Esophagus squamous epithelium (tissue), 5 donors: ENCODE results near the gene AK8. TPM values are rescaled to one million over a fixed set of nuclear protein-coding genes. Genes with fewer than 3 reads are reported as not detected.

Experiments
- DNase-seq: peaks from one replicate; lab custom pipeline; 2025; lab: John Stamatoyannopoulos, UW
- H3K27ac ChIP-seq, 4 donors: fragments of 200-600 bp; sonication (generic); one replicate each; pipeline ENCODE4 v1.5.1; 2016 to 2019; ENCODE audit warnings: mild to moderate bottlenecking in 1 of 4
- H3K27me3 ChIP-seq, 4 donors: fragments of 200-600 bp; sonication (generic); 1 replicate in 3 of 4; 2 replicates in 1 of 4; pipeline versions ENCODE4 v1.5.1 to v1.6.0; 2017 to 2021; ENCODE audit warnings: antibody characterized with exemption in 1 of 4
- H3K36me3 ChIP-seq, 3 donors: fragments of 200-600 bp; sonication (generic); one replicate each; pipeline ENCODE4 v1.5.1; 2016 to 2019
- H3K4me1 ChIP-seq, 3 donors: fragments of 200-600 bp; sonication (generic); one replicate each; pipeline ENCODE4 v1.5.1; 2017 to 2019
- H3K4me3 ChIP-seq, 4 donors: fragments of 200-600 bp; sonication (generic); 1 replicate in 3 of 4; 2 replicates in 1 of 4; pipeline ENCODE4 v1.5.1; 2016 to 2019; ENCODE audit warnings: mild to moderate bottlenecking in 2 of 4, moderate library complexity in 1 of 4
- H3K9me3 ChIP-seq, 3 donors: fragments of 200-600 bp; sonication (generic); one replicate each; pipeline ENCODE4 v1.5.1; 2016 to 2019
- POLR2A ChIP-seq, 4 donors: fragments of 450-650 bp; IDR thresholded peaks; one replicate each; pipeline ENCODE4 v1.6.1; 2017; ENCODE audit warnings: antibody characterized with exemption in 4 of 4, mild to moderate bottlenecking in 4 of 4, moderate library complexity in 3 of 4
- WGBS, 2 donors: methylation state at CpG; one replicate each; pipeline ENCODE4 v1.1.5; 2018; 5-methylcytosine and 5-hydroxymethylcytosine counted together
- intact Hi-C: fragments of 100-400 bp; cut with DNase I; formaldehyde crosslinking; loops from one replicate; pipeline ENCODE4 v1.15.0; 2022
- total RNA-seq, 4 donors: library from RNA; depleted of rRNA; stranded (reverse); fragments of >200 nt; gene quantifications; one replicate each; pipeline ENCODE4 v1.1.0, GENCODE V29; 2016
- TF ChIP-seq, protein P1 (sequence below), 6 experiments: fragments of 450-650 bp in 4 of 6; fragments of 200-600 bp in 2 of 6; sonication (generic) in 2 of 6; IDR thresholded peaks; one replicate each; pipeline ENCODE4 v1.5.1; 2016 to 2019; ENCODE audit warnings: antibody characterized with exemption in 6 of 6, mild to moderate bottlenecking in 4 of 6, moderate library complexity in 4 of 6
- donor health status: DM: yes; HTN: yes; CAD: no.

Gene AK8
- total RNA-seq, 4 donors from 2014 or later: 0.38 to 1.1 (median 0.48) TPM; not detected in 1

DNA sequence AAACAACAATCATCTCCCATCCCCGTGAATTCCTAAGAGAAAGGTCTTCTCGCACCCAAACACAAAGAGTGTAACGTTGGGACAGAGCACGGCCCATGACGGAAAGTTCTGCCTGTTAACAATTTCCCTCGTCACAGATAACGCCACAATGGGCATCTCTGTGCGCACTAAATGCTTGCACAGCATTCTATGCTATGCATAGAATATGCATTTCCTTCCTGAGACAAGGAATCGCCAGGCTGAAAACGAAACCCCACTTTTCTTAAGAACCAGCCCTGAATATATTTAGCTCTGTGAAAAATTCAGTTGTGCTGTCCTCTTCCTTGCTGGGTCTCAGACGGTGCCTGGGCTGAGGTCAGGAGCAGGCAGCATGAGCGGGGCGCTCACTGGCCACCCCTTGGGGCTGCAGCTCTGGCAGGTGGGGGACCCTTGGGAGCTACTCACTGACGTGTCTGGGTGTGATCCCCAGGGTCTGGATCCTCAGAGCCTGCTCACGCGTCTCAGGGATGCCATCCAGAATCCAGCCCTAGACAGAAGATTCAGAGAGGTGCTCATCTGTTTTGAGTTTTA is 49.8 kb downstream of the AK8 start:
- intact Hi-C loops: no loop called here
- Histone ChIP-seq H3K27ac (no peak overlapping the region), H3K4me1 (peaks cover 0 to 12% (median 8%) of the 10 kb centered on the region in 3 donors), H3K4me3 (no peak overlapping the region), H3K27me3 (peaks cover 0 to 43% (median 0%) of the 10 kb centered on the region in 4 donors), H3K9me3 (no peaks in the 10 kb centered on the region), H3K36me3 (no peaks in the 10 kb centered on the region)
- DNase-seq: no peak
- WGBS, 2 donors: 80 to 87% methylated on average over 13 to 16 of the region's 16 CpGs
- no peak for TF ChIP-seq POLR2A (IDR thresholded peaks at IDR 0.05)
- TF ChIP-seq, protein P1, sequence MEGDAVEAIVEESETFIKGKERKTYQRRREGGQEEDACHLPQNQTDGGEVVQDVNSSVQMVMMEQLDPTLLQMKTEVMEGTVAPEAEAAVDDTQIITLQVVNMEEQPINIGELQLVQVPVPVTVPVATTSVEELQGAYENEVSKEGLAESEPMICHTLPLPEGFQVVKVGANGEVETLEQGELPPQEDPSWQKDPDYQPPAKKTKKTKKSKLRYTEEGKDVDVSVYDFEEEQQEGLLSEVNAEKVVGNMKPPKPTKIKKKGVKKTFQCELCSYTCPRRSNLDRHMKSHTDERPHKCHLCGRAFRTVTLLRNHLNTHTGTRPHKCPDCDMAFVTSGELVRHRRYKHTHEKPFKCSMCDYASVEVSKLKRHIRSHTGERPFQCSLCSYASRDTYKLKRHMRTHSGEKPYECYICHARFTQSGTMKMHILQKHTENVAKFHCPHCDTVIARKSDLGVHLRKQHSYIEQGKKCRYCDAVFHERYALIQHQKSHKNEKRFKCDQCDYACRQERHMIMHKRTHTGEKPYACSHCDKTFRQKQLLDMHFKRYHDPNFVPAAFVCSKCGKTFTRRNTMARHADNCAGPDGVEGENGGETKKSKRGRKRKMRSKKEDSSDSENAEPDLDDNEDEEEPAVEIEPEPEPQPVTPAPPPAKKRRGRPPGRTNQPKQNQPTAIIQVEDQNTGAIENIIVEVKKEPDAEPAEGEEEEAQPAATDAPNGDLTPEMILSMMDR (IDR thresholded peaks at IDR 0.05): no peak

DNA sequence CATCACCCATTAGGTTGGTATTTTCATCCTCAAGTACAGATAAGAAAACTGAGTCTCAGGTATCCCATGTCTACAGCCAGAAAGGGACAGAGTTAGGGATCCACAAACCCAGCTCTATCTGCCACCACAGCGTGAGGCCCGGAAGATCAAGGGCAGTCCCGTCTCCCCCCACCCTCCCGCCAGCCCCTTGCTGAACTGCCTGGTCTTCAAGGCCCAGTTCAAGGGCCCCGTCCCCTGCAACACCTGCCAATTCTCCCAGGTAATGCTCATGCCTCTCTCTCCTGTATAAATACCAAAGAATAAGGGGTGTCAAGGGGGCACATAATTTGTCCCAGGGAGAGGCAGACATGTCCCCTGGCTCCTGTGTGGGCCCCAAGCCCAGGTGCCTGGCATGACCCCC is 50.7 kb downstream of the AK8 start:
- Histone ChIP-seq H3K27me3 (peaks cover 0 to 45% (median 0%) of the 10 kb centered on the region in 4 donors), H3K36me3 (no peaks in the 10 kb centered on the region), H3K4me1 (peaks cover 0 to 12% (median 8%) of the 10 kb centered on the region in 3 donors), H3K9me3 (no peaks in the 10 kb centered on the region), H3K4me3 (no peak overlapping the region), H3K27ac (no peak overlapping the region)
- TF ChIP-seq, protein P1 (IDR thresholded peaks at IDR 0.05): no peak
- TF ChIP-seq POLR2A (IDR thresholded peaks at IDR 0.05): no peak
- 96 to 97% methylated on average over 4 to 5 of the region's 5 CpGs for WGBS, 2 donors
- intact Hi-C loops: no loop called here
- no peak for DNase-seq

DNA sequence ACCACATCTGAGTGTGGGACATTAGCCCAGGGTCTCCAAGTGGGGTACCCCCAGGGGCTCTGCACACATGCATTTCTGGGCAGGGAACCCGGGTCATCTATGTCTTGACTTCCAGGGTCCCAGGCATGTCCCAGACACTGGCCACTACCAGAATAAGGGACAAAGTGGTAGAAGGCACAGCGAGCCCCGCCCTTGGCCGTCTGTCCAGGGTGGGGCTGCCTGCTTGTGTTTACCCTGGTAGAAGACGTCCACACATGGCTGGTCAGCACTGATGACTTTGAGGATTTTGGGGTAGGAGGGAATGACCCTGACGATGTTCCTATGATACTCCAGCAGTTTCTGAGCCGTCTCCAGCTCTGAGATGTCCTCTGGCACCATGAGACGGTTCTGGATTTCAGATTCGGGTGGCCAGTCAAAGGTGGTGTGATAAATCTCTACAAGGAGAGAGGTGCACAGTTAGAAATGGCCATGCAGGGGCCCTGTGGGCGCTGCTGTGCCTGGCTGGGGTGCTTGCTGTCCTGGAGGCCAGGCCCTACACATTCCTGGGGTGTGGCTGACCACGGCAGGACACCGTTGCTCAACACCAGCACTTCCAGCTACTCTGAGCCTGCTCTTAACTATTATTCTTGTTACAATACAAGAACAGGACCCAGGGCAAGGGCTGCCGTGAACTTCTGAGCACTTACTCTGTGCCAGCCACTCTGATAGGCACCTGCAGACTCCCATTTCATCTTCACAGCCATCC is 51.3 kb downstream of the AK8 start:
- WGBS, 2 donors: 66 to 72% methylated on average over 5 to 7 of the region's 13 CpGs
- Histone ChIP-seq H3K9me3 (no peaks in the 10 kb centered on the region), H3K27me3 (peaks cover 0 to 44% (median 0%) of the 10 kb centered on the region in 4 donors), H3K27ac (no peak overlapping the region), H3K4me3 (no peak overlapping the region), H3K4me1 (peaks cover 0 to 12% (median 8%) of the 10 kb centered on the region in 3 donors), H3K36me3 (no peaks in the 10 kb centered on the region)
- intact Hi-C loops: no loop called here
- no peak for DNase-seq
- TF ChIP-seq, protein P1 (IDR thresholded peaks at IDR 0.05): no peak
- no peak for TF ChIP-seq POLR2A (IDR thresholded peaks at IDR 0.05)

DNA sequence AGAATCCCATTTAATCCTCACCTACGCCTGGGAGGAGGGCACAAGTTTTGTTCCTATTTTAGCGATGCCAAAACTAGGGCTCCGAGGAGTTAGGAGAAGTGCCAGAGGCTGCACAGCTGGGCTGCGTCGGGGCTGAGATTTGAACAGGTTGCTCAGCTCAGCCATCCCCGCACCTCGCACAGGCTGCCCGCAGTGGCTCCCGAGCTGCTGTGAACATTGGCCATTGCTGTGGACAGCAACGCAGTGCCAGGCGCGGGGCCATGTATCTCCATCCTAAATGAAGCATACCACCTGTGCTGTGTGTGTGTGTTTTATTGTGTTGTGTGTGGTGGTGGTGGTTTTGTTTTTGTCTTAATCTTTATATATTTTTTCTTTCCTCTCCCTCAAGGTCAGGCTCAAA is 52.0 kb downstream of the AK8 start:
- intact Hi-C loops: no loop called here
- H3K4me1 ChIP-seq: peaks cover 0 to 12% (median 8%) of the 10 kb centered on the region in 3 donors
- H3K9me3 ChIP-seq: no peaks in the 10 kb centered on the region
- DNase-seq: no peak
- H3K27ac ChIP-seq: no peak overlapping the region
- no peak overlapping the region for H3K4me3 ChIP-seq
- 53 to 71% methylated on average over 9 to 12 of the region's 12 CpGs for WGBS, 2 donors
- no peaks in the 10 kb centered on the region for H3K36me3 ChIP-seq
- H3K27me3 ChIP-seq: peaks cover 0 to 39% (median 0%) of the 10 kb centered on the region in 4 donors
- TF ChIP-seq, protein P1 (IDR thresholded peaks at IDR 0.05): no peak
- TF ChIP-seq POLR2A (IDR thresholded peaks at IDR 0.05): no peak

DNA sequence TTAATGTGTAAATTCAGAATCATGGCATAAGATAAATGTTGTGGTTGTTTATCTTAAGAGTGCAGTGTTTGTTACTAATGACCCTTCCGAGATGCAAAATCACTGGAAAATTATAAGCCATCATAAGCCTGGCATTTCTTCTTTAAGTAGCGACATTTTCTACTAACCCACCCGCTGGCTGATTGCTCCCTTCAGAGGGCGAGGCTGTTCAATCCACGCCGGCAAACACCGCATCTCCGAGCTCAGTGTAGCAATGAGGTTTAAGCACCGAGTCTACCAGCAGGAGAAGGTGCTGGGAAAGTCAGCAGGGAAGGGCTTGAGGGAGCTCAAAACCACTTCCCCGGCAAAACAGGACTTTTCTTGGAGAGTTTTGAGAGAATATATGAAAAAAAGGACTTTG is 52.7 kb downstream of the AK8 start:
- Histone ChIP-seq H3K27me3 (peaks cover 0 to 39% (median 0%) of the 10 kb centered on the region in 4 donors), H3K27ac (no peak overlapping the region), H3K4me3 (no peak overlapping the region), H3K36me3 (no peaks in the 10 kb centered on the region), H3K9me3 (no peaks in the 10 kb centered on the region), H3K4me1 (peaks cover 0 to 12% (median 8%) of the 10 kb centered on the region in 3 donors)
- no peak for TF ChIP-seq POLR2A (IDR thresholded peaks at IDR 0.05)
- TF ChIP-seq, protein P1 (IDR thresholded peaks at IDR 0.05): no peak
- intact Hi-C loops: no loop called here
- 59 to 64% methylated on average over 10 of the region's 10 CpGs for WGBS, 2 donors
- no peak for DNase-seq
